NCI-H510A treated with DMSO at 0.1 percent for 48 hours (cell line): ENCODE results near the gene DDI1.
"Not testable (repeated sequence)": the region's sequence is repeated elsewhere in the genome, so short reads cannot be mapped to it uniquely, and the experiment has no call there.

Experiments
- DNase-seq: peaks from one replicate; lab custom pipeline; 2025; lab: John Stamatoyannopoulos, UW

Gene DDI1

GRCh38 chr11:104041792-104042191, 5.4 kb downstream of the DDI1 start:
- no peak for DNase-seq

DNA sequence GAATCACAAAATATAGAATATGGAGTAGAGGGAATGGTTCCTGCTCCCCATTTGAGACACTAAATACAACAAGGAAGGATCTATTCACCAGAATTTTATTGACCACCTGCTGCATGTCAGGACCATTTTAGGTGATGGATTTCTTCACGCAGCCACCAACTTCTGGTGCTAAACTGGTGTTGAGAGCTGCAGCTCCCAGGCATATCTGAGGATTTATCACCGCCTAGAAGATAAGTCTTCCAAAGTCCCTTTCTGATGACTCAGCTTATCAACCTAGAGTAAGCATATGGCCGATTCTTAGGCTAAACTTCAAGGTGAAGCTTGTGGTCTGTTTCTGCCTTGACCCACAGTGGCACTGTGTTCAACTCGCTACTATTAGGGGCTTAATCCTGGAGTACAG, 6.7 kb downstream of the DDI1 start:
- DNase-seq = no peak

DNA sequence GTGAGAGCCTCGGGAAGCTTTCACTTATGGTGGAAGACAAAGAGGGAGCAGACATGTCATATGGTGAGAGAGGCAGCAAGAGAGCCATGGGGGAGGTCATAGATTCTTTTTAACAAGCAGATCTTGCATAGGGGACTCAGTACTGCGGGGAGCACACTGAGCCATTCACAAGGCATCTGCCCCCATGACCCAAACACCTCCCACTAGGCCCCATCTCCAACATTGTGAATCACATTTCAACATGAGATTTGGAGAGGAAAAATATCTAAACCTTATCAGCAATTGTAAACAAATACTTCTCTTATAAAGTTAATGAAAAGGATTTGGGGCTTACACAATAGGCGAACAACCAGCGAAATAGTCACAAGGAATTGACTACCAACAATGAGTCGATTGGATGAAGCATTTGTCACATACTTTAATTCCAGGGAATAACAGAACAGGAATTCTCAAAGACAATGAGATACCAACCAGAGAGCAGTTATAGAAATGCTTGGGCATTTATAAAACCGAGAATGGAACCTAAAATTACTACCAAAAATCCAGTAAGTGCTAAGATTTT, 7.3 kb downstream of the DDI1 start:
- DNase-seq = no peak

- DNase-seq = no peak
Measured at GRCh38 chr11:104046331-104046730, 9.9 kb downstream of the DDI1 start.

- not testable (repeated sequence) for DNase-seq
Measured at GRCh38 chr11:104046858-104047257, 10.4 kb downstream of the DDI1 start.

DNA sequence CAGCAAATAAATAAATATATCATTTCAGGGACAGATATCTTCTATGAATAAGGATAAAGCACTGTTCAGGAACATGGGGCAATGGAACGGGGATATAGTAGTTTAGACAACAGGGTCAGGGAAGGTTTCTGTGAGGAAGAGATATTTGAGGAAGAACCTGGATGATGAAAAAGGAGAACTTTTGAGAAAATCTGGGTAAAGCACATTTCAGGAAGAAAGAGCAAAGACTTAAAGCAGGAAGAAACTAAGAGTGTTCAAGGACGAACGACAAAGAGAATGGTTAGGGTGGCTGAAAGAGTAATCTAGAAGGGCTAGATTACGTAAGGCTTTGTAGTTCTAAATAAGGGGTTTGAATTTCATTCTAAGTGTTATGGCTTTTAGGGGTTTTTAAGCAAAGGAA, 12.7 kb downstream of the DDI1 start:
- no peak for DNase-seq

- DNase-seq = no peak
Measured at GRCh38 chr11:104051778-104052177, 15.3 kb downstream of the DDI1 start.

GRCh38 chr11:104053743-104054478, 17.5 kb downstream of the DDI1 start:
- DNase-seq = no peak

- no peak for DNase-seq
Measured at GRCh38 chr11:104054911-104055529, 18.6 kb downstream of the DDI1 start.

GRCh38 chr11:104055596-104055995, 19.2 kb downstream of the DDI1 start:
- DNase-seq = no peak

DNA sequence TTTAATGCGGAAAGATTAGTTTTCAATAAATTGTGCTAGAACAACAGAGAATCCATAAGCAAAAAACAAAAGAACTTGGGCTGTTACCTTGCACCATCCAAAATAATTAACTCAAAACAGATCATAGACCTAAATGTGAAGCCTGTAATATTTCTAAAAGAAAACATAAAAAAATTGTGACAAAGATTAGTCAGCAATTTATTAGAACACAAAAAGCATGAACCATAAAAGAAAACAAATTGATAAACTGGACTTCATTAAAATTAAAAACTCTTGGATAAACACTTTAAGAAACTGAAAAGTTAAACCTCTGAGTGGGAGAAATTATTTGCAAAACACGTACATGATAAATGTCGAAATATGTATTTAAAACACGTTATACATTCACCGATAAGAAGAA, 21.5 kb downstream of the DDI1 start:
- DNase-seq = no peak

DNA sequence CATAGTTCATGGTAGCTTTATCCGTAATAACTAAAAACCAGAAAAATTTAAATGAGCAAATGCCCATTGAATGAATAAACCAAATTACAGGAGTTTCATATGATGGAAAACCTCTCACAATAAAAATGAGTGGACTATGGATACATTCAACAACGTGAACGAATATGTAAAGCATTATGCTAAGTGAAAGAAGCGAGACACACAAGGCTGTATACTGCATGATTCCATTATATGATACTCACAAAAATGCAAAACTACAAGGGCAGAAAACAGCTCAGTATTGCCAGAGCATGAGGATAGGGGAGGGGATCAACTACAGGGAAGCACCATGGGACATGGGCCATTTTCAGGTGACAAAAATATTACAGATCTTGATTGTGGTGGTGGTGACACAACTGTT, 22.2 kb downstream of the DDI1 start:
- no peak for DNase-seq

DNA sequence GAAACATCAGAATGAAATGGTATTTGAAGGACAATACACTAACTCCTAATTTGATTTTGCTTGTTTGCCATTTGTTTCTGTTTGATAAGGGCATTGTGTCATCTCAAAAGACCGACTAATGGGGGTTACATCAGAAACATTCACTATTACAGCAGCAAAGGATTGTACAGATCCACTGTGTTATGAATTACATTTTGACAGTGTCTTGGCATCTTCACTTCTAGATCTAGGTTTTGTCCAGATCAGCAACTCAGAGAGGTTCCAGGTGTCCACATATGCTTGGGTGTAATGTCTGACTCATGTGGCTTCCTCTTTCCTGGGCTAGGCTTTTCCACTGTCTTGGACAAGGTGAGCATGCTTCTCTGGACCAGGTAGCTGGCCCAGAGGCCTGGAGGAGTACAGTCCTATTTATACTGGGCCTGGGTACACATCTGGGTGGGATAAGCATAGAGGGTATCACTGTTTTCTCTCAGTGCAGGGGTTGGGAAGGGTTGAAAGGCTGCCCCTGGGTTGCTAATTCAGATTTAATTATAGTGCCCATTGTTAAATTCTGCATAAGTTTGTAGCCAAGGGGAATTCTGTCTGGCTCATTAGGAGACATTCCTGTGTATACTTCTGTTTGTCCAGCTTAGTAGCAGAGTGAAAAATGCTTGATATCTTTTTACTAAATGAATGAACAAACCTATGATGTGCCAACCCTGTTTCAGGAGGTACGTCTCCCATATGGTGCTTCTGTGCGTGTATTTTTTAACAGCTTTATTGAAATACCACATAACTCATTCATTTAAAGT, 23.8 kb downstream of the DDI1 start:
- DNase-seq = no peak

DNA sequence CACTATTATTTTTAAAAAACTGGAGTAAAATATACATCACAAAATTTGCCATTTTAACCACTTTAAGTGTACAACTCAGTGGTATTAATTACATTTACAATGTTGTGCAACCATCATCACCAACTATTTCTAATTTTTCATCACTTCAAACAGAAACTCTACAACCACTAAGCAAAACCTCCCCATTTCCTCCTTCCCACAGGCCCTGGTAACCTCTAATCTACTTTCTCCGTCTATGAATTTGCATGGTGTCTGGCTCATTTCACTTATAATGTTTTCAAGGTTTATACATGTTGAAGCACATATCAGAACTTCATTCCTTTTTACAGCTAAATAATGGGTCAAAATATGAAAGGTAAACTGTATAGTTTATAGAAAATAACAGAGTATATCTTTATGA, 24.4 kb downstream of the DDI1 start:
- no peak for DNase-seq

DNA sequence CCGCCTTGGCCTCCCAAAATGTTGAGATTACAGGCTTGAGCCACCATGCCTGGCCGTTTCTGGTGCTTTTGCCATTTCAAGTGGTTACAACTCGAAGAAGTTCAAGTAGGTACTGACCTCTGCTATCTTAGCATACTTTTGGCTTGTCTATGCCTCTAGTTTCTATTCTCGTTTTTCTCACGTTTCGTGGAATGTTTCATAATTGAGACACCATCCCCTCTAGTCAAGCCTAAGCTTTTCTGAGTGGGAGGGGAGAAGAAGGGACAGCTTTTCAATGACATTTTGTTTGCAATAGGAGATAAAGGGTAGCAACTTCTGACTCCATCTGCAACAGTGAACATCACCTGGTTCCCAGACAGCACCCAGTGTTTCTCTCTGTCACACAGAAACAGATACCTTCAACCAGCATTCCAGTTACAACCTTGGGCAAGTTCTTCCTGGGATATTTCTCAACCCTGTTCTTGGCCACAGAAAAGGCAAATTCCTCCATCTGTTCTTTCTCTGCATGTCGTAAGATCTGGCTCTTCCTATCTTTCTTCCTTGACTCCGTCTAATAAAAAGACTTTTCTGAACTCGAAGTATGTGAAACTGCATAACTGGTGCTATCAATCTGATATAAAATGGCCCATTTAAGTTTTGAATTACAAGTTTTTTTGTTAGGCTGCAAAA, 25.5 kb downstream of the DDI1 start:
- DNase-seq = no peak

DNA sequence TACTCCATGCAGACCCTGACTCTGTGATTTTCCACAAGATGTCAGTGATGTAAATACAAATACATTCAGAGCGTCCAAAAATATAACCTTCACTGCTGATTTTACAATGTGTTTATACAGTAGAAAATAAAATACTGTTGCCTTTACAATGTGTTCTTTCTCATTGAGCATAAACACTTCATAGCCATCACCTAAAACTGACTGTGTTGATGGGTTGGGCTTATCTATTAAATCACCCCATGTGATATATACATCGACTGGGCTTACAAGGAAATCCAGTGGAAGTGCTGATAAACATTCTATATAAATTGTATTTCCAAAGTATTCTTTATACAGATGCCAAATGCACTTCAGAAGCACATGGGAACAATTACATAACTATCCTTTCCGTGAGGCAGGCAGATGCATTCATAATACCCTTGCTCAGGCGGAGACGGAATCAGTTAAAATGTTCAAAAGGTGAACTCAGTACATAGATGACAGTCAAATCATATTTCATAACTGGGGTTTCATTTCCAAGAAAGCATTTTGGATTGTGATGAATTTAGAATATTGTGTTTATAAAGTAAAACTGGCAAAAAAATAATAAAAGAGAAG, 27.7 kb downstream of the DDI1 start:
- no peak for DNase-seq

DNA sequence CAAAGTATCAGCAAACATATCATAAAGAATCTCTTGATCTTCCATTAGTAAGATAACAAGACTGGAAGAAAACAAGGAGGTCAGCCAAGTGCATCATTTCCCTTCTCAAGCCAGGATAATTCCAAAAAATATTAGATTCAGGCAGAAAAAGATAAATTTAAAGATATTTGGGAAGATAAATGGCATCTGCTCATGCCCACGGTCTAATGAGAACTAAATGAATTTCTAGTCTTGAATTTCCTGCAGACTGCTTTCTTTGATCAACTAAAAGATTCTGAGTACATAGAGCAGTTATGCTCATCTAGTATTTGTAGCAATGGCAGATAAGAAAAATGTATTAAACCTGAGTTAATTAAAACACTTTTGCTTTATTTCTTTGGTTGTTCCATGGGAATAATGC, 31.1 kb downstream of the DDI1 start:
- DNase-seq = no peak

DNA sequence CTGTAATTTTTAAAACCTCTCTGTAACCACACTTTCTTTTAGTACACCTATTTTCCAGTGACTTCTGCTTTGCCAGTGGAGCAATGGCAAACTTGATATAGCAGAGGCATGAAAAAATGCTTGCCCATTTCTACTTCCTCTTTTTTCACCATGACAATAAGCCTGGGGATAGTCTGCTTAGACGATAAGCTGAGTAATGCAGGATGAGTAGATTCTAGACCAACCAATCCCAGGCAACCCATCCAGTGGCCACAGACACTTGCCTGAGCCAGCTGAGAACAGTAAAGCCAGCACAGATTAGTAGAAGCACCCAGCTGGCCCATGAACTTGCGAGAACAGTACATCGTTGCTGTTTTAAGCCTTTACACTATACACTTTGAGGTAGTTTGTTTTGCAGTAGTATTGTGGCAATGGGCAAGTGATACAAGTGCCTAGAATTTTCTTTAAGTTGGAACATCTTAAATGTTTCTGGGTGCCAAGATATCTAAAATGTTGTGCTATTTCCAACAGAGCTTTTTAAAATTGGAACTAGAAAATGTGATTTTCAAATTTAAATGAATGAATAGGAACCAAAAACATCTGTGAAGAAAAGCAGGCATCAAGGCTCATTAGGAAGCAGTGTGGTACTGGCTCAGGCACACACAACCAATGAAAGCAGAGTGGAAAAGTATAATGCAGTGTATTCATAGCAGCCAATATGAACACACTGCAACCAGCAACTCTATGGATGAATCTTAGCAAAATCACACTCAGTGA, 37.7 kb downstream of the DDI1 start:
- DNase-seq = no peak

- no peak for DNase-seq
Measured at GRCh38 chr11:104075091-104075490, 38.7 kb downstream of the DDI1 start.

GRCh38 chr11:104075706-104076105, 39.3 kb downstream of the DDI1 start:
- DNase-seq = no peak

DNA sequence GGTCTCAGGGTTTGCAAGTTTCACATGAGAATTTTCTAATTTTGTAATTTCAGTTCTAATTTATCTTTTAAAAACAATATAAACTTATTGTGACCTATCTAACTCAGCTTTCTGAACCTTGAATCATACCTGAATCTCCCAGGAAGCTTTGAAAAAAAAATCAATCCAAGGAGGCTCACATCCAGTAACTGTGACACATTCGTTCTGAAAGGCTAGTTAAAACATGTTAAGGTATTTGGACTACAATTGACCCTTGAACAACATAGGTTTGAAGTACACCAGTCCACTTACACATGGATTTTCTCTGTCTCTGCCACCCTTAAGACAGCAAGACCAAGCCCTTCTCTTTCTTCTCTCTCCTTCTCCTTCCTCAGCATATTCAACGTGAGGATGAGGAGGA, 40.0 kb downstream of the DDI1 start:
- no peak for DNase-seq
